ENCODE measurements around the gene STX4. TPM values are rescaled to one million over a fixed set of nuclear protein-coding genes. Genes with fewer than 3 reads are reported as not detected.

The STX4 gene
- total RNA-seq, 1 experiment from 2014 or later = 32.3 TPM

GRCh38 chr16:30984669-30985400 lies 48.5 kb upstream of the STX4 start, which contains the start of gene HSD3B7:
Gene HSD3B7, plus strand, starts transcription at chr16:30985207. Its CDS starts 452 bp downstream, at chr16:30985659.
- no peak within 1 kb of the TSS for H2AFZ ChIP-seq (ENCODE audit: low read length)

More at GRCh38 chr16:30984669-30985400, 48.5 kb upstream of the STX4 start, which contains the start of gene HSD3B7:
- Mint-ChIP-seq H3K9me3 (no peaks in the 10 kb centered on the region), H3K27ac (peak within 1 kb of the TSS in 2 of 3 experiments; percentile 47 to 92; a peak in 2 of 7 replicates), H3K27me3 (ENCODE audit: low read depth) (no peaks in the 10 kb centered on the region; the same call in 1 of the 2 replicates), H3K36me3 (ENCODE audit: insufficient read depth in 1 of 3, low read depth in 3 of 3) (peaks cover 18 to 38% (median 37%) of the 10 kb centered on the region in 3 experiments; a peak in 6 of 7 replicates), H3K4me3 (peak within 1 kb of the TSS; percentile 42 to 58; a peak in 4 of 5 replicates), H3K4me1 (peaks cover 5 to 10% of the 10 kb centered on the region in 2 experiments)
- no peak within 1 kb of the TSS for H3K4ac ChIP-seq (ENCODE audit: low read depth, low read length)
- H2BK120ac ChIP-seq (ENCODE audit: low read depth, low read length, poor library complexity, severe bottlenecking) = no peak within 1 kb of the TSS
- peak; percentile 95 for TF ChIP-seq CTCF (conservative IDR thresholded peaks at IDR 0.05)
- H3K23me2 ChIP-seq (ENCODE audit: insufficient read length, low read depth, low read length, poor library complexity, severe bottlenecking) = no peaks in the 10 kb centered on the region
- no peak within 1 kb of the TSS for H2BK12ac ChIP-seq (ENCODE audit: insufficient read length, low read depth, low read length)
- H2AK5ac ChIP-seq (ENCODE audit: insufficient read length, low read length) = no peak within 1 kb of the TSS
- no peak within 1 kb of the TSS for H3K9ac ChIP-seq (ENCODE audit: extremely low read depth, insufficient read length, low read length)
- H3K4me1 ChIP-seq (ENCODE audit: insufficient read depth, low read length) = no peaks in the 10 kb centered on the region
- no peak within 1 kb of the TSS for H3T11ph ChIP-seq (ENCODE audit: low read length)
- H3K14ac ChIP-seq (ENCODE audit: insufficient read depth, low read length) = no peak within 1 kb of the TSS
- H3K27ac ChIP-seq (ENCODE audit: insufficient read length, low read depth, low read length) = no peak within 1 kb of the TSS
- H3K27me3 ChIP-seq (ENCODE audit: insufficient read depth, low read length) = no peaks in the 10 kb centered on the region
- H2BK20ac ChIP-seq (ENCODE audit: low read depth, low read length, poor library complexity, severe bottlenecking) = no peak within 1 kb of the TSS
- H3K4me2 ChIP-seq (ENCODE audit: insufficient read depth, insufficient read length, low read length) = peak within 1 kb of the TSS; percentile 3
- no peak within 1 kb of the TSS for H2BK15ac ChIP-seq (ENCODE audit: low read depth, low read length)
- no peak within 1 kb of the TSS for H4K8ac ChIP-seq (replicated peaks; ENCODE audit: insufficient read length, low read depth, low read length)
- H3K23ac ChIP-seq (ENCODE audit: insufficient read length, low read depth, low read length) = no peak within 1 kb of the TSS
- DNase-seq = peak; percentile 93
- H4K20me1 ChIP-seq (ENCODE audit: control insufficient read depth, insufficient read depth, insufficient read length) = no peaks in the 10 kb centered on the region
- no peak within 1 kb of the TSS for H4K91ac ChIP-seq (ENCODE audit: insufficient read length, low read depth, low read length)
- no peak within 1 kb of the TSS for H3K56ac ChIP-seq (ENCODE audit: insufficient read length, low read depth, low read length)
- H3K79me2 ChIP-seq (ENCODE audit: insufficient read depth, low read length) = no peaks in the 10 kb centered on the region
- no CpG with 5 or more reads among the region's 24 CpGs for WGBS (ENCODE audit: extremely low coverage, insufficient read length, low lambda C conversion rate)
- H2BK5ac ChIP-seq (ENCODE audit: insufficient read length, low read length) = no peak within 1 kb of the TSS
- no peak within 1 kb of the TSS for H4K5ac ChIP-seq (ENCODE audit: insufficient read length, low read depth, low read length)
- H3K9me3 ChIP-seq (ENCODE audit: control insufficient read depth, low read depth, low read length) = no peaks in the 10 kb centered on the region
- H3K18ac ChIP-seq (ENCODE audit: insufficient read length, low read depth, low read length) = no peak within 1 kb of the TSS
- no peaks in the 10 kb centered on the region for H3K79me1 ChIP-seq (ENCODE audit: insufficient read depth, low read depth, low read length, poor library complexity, severe bottlenecking)
